22Rv1 (cell line): ENCODE data around the gene KRT79.

Experiments
- CTCF ChIP-seq: fragments of 450-650 bp; IDR thresholded peaks from 2 replicates; pipeline ENCODE4 v1.5.1; 2017; ENCODE audit warnings: mild to moderate bottlenecking
- ZFX ChIP-seq: fragments of 450-650 bp; IDR thresholded peaks from 2 replicates; pipeline ENCODE4 v1.6.1; 2017; ENCODE audit warnings: antibody characterized with exemption, borderline replicate concordance

GRCh38 chr12:52811191-52812072, 22.7 kb downstream of the KRT79 start:
- no peak for TF ChIP-seq CTCF
- no peak for TF ChIP-seq ZFX
